Middle frontal gyrus (tissue), 1 donor: Measurements from ENCODE around the gene NRSN2.
"Not testable (repeated sequence)": the region's sequence is repeated elsewhere in the genome, so short reads cannot be mapped to it uniquely, and the experiment has no call there.

Experiments
- DNase-seq: peaks from one replicate; pipeline ENCODE4 v3.0.0-alpha.2; 2015; ENCODE audit warnings: low spot score; ENCODE audit errors: extremely low spot score

The NRSN2 gene

DNA sequence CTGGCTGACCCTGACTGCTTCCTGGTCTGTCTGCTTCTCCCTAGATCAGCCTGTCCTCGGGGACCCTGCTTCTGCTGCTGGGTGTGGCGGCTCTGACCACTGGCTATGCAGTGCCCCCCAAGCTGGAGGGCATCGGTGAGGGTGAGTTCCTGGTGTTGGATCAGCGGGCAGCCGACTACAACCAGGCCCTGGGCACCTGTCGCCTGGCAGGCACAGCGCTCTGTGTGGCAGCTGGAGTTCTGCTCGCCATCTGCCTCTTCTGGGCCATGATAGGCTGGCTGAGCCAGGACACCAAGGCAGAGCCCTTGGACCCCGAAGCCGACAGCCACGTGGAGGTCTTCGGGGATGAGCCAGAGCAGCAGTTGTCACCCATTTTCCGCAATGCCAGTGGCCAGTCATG lies 6.3 kb downstream of the NRSN2 start:
- no peak for DNase-seq

DNA sequence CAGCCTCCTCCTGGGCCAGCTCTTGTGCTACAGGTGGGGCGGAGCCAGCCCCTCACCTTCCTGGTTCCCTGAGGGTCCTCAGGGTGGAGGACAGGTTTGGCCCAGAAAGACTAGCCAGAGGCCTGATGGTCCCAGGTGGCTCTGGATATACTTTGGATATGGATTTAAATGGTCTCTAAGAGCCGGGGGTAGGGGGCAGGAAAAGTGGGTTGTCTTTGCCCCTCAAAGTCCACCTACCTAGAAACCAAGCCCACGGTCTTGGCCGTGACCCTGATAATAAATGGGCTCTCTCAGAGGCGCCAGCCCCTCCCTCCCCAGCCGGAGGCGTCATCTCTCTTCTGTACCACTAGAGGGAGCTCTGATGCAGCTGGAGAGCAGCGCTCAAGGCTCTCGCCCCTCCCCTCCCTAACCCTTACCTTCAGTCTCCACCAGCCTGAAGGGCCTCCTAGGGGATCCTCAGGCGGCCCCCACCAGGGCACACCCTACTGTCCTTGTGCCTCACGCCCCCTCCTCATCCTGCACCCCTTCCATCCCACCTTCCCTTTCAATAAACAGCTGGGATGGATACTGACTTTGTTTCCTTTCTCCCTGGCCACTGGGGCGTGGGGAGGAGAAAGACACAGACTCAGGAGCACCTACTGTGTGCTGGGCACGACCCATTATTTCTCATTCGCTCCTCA lies 7.5 kb downstream of the NRSN2 start:
- DNase-seq, result peak; percentile 61

DNA sequence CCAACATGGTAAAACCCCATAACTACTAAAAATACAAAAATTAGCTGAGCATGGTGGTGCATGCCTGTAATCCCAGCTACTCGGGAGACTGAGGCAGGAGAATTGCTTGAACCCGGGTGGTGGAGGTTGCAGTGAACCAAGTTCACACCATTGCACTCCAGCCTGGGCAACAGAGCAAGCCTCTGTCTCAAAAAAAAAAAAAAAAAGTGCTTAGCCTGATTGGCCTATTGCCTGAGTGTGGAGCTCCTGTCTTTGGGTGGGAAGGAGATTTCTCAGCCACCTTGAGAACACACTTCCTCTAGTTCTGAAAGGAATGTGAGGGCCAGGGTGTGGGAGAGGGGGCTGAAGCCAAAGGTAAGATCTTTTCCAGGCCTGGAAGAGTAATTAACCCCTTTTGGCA lies 9.2 kb downstream of the NRSN2 start:
- not testable (repeated sequence) for DNase-seq

DNA sequence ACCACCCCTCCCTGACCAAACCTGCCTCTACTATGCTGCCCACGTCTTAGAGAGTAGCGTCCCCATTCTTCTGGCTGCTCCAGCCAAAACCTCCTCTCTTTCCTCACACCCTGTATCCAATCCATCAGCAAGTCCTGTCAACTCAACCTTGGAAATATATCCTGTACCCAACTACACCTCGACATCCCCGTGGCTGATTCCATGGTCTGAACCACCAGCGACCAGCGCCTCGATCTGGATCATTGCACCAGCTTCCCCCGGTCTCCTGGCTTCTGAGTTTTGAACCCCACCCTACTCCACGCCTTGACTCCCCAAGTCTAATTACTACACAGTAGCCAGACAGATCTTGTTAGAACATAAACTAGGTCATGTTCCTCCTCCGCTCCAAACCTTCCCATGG lies 9.8 kb downstream of the NRSN2 start:
- no peak for DNase-seq

DNA sequence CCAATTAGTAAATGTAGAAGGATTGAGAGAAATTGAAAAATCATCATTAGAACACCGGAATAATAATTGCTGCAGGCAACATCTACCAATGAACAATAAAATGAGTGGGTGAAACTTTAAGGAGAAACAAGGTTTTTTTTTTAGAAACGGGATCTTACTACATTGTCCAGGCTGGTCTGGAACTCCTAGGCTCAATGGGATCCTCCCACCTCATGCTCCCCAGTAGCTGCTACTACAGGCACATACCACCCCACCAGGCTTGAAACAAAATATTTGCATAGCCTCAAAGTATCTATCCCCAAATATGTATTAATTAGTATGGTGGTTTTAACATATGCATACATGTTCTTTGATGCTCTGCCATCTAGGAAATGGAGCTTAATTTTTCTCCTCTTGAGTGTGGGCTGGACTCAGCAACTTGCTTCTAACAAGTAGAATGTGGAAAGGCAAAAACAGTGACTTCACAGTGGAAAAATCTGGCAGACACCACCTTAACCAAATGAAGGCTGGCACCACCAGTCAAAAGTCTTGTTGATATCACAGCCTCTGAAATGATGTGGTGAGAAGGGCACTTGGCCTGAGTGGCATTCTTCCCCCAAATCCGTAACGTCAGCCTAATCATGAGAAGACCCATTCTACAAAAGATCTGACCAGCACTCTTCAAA lies 12.1 kb downstream of the NRSN2 start:
- peak; percentile 24 for DNase-seq

DNA sequence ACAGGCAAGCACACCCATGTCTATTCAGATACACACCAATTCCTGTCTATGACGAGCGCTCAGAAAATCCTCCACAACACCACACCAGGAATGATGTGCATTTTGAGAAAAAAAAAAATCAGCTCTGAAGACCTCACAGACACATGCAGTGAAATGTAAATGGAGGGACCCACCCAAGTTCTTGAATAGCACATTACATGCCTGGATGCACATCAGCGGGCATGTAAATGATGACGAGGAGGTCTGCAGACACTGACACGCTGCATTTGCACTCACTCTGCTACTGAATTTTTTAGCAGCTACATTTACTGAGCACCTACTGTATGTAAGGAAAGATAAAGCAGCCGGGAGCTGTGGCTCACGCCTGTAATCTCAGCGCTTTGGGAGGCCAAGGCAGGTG lies 14.7 kb downstream of the NRSN2 start:
- DNase-seq, result no peak

DNA sequence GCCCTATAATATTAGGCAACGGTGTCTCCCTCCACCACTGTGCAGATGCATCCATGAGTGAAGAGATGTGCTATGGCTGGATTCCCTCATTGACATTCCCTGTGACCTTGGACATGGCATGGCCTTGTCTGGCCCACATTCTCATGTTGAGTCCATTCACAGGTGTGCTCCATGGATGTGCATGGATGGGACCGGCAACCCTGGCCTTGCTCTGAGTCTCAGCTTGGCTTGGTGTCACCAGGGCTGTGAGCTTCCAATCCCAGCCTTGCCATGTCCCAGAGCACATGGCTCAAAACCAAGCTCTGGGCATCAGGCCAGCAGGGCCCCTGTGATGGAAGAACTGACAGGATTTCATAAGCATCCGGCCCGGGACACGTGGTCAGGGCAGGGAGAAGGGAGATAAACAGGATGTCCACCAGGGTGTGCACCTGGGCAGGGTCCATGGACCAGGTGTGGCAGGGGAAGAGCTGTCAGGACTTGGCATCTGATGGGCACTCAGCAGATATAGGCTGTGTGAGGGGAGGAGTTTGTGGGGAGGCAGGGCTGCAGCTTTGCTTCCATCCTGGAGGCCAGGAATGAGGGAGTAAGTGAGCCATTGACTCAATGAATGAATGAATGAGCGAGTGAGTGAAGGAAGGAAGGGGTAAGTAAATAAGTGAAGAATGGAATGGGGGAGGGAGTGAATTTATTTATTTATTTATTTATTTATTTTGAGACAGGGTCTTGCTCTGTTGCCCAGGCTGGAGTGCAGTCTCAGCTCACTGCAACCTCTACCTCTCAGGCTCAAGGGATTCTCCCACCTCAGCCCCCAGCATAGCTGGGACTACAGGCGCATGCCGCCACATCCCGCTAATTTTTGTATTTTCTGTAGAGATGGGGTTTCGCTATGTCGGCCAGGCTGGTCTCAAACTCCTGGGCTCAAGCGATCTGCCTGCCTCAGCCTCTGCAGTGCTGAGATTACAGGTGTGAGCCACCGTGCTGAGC lies 15.7 kb downstream of the NRSN2 start:
- DNase-seq, result no peak

DNA sequence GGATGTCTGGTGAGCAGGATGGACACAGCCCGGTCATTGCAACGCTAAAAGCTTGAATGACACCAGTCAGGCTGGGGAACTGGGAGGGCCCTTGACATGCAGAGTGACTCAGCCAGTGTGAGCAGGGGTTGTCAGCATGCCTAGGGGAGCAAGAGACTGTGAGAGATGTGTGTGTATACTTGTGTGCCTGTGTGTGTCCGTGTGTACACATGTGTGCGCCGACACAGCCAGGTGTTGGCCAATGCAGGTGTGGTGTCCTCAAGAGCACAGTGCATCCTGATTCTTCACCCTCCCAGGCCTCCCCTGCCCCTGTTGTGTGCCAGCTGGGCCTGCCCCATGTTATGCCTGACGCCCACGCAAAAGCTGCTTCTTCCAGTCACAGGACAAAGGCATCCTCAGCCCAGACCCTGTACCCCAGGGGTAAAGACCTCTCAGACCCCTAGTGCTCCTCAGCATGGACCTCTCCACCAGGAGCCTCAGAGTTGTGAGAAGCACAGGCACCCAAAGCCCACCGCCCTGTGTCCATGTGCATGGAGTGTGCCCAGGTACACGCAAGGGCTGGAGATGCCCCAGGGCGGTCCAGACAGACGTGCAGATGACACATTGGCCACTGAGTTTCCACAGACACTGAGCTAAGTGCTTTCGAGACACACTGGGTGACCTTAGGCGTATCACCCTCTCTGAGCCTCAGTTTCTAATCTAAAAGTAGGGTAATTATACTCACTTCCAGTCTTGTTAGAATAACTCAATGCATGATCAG lies 16.6 kb downstream of the NRSN2 start:
- no peak for DNase-seq

DNA sequence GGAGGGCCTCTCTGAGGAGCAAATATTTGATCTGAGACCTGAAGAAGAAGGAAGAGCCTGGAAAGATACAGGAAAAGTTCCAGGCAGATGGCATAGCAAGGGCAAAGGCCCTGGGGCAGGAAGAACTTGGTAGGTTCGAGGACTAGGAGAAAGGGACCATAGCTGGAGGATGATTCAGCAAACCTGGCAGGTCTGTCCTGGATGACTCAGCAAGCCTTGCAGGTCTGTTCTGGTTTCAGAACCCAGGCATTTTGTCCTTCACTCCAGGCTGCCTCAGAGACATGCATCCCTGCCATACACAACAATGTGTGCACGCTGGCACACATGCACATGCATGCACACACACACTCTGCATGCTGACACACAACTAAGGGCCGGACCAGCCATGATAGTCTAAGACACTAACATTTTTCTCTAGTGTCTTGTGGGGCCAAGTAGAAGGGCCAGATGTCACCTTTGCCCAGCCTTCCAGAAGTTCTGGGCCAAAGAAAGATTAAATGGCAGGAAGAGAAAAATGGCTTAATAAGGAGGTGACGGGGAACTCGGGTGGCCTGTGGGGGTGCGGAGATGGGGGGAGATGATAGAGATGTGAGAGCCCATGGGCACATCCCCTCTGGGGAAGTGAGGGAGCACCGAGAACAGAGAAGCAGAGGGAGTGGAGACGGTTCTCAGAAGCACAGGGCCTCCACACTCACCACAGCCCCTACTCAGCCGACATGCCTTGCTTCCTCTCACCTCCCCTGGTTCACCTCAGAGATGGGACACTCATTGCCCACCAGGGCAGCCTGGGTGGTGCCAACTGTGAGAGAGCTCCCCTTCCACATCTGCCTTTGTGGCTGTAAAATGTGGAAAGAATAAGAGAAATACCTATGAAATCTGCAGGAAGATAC lies 18.2 kb downstream of the NRSN2 start:
- no peak for DNase-seq

DNA sequence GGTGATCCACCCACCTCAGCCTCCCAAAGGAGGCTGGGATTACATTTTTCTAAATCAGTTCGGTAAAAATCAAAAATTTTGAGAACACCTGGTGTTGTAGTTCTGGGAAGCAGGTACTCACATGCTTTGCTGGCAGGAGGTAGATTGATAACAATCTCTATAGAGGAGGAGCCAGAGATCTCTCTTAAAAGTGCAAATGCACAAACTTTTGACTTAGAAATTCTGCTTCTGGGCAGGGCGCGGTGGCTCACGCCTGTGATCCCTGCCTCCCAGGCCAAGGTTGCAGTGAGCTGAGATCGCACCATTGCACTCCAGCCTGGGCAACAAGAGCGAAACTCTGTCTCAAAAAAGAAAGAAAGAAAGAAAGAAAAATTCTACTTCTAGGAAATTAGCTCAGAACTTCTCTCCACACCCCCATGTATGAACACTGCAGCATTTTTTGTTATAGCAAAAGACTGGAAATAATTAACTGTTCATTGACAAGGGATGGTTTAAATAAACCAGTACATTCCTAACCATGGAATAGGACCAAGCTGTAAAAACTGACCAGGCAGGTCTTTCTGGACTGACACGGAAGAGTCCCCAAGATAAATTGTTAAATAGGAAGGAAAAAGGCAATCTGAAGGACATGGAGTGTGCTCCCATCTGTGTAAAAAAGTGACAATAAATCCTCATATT lies 19.3 kb downstream of the NRSN2 start:
- no peak for DNase-seq

DNA sequence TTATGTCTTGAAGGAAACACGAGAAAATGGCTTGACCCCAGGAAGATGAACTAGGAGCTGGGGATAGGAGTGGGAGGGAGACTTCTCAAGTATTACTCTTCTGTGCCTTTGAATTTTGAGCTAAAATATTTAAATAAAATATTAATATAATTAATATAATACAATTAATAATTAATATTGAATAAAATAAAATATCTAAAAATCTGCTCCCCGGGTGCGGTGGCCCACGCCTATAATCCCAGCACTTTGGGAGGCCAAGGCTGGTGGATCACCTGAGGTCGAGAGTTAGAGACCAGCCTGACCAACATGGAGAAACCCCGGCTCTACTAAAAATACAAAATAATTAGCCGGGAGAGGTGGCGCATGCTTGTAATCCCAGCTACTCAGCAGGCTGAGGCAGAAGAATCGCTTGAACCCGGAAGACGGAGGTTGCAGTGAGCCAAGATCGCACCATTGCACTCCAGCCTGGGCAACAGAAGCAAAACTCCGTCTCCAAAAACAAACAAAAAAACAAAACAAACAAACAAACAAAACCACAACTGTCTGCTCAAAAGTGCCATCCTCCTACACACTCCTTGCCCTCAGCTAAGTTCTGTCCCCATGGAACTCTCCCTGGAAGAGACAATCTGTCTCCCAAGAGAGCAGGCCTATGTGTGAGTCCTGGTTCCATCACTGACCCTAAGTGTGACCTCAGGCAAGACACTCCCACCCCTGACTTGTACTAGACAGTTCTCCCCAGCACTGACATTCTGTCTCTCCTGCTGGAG lies 20.0 kb downstream of the NRSN2 start:
- no peak for DNase-seq

DNA sequence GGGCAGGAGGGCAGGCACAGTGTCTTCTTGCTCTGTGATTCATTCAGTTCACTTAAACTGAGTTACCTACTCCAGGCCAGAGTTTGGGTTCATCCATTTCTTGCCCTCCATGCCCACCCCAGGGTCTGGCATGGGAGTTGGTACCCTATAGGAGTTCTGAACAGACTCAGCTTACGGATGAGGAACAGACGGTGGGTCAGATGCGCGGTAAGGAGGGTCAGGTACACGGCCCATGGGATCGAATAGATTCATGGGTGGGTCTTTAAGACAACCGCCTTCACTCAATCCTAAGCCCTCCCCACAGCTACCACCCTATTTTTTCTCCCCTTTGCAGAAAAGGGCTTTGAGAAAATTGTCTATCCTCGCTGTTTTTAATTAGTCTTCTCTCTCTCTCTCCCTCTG lies 20.6 kb downstream of the NRSN2 start:
- DNase-seq, result no peak

DNA sequence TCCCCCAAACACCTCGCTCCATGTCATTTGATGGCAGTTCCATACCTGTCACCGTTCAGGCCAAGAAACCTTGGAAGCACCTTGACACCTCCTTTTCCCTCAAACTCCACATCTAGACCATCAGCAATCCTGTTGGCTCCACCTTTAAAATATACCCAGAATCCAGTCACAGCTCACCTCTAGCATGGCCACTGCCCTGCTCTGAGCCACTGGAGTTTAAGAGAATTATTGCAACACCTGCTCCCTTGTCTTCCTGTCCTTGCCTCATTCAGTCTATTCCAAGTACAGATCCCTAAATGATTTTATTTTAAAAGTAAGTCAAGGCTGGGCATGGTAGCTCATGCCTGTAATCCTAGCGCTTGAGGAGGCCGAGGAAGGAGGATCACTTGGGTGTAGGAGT lies 22.0 kb downstream of the NRSN2 start:
- no peak for DNase-seq

DNA sequence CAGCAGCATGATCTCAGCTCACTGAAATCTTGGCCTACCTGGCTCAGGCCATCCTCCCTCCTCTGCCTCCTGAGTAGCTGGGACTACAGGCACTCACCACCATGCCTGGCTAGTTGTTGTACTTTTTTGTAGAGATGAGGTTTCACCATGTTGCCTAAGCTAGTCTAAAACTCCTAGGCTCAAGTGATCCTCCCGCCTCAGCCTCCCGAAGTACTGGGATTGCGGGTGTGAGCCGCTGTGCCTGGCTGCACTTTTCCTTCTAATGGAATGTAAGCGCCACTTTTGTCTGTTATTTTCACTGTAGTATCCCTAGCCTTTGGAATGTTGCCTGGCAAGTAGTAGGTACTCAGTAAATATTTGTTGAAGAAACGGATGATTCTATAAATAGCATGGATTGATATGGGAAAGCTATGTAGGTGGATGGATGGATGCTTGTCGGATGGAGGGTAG lies 23.3 kb downstream of the NRSN2 start:
- DNase-seq, result no peak

DNA sequence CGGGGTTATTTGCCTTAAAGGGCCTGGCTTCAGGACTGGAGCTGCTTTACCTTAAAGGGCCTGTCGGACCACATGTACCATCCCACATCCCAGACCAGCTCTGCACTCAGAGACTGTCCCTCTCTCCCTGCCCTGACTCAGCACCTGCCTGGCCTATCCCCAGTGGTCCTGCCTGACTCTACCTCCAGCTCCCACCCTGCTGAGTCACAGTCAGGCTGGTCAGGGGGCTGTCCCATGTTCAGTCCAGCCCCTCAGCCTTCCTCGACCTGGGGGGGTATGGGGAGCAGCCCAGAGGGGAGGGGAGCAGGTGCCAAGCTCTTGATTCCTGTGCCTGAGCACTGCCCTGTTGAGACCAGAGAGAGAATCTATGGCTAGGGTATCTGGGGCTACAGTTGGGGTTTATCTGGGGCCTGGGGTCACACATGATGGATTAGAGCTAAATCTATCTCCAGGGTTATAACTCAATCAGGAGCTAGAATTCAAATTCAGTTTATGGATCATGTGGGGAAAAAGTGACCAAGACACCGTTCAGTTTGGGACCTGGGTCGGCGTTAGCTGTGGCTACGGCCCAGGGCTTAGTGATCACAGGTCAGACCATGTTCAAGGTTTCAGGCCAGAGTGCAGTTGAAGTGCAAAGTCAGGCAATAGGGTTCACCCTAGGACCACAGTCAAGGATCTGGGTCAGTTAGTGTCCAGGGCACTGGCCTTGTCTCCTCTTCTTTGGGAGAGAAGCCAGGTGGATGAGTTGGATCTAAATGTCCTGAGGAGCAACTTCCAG lies 24.3 kb downstream of the NRSN2 start:
- no peak for DNase-seq

DNA sequence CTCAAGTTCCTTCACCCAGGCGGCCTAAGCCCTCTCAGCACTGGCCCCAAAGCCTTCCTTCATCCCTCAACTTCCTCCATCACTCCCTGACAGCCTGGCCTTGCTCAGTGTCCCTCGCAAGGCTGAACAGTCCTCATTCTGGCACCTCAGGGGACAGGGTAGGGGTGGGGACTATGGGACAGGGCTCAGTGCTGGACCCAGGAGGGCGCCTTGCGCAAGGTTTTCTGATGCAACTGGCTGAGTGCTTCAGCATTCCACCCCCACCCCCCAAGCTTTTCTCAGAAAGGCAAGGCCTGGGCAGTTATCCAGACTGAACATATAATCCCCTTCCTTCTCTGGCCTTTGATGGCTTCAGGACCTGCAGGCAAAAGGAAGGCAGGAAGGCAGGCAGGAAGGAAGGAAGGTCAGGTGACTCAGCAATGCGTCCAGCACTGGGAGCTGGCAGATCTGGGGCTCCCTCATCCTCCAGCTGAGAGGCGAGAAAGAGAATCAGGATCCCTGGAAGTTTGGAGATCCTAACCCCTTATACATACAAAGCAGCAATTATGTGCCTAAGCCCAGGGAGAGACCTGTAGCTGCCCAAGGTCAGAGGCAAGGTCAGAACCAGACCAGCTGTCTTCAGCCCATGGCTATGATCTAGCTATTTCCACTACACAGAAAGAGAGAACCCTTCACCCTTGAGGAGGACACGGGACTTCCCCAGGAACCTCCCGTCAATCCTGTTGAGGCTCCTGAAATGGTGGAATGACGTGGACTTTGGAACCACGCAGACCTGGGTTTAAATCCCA lies 25.0 kb downstream of the NRSN2 start:
- DNase-seq, result no peak

DNA sequence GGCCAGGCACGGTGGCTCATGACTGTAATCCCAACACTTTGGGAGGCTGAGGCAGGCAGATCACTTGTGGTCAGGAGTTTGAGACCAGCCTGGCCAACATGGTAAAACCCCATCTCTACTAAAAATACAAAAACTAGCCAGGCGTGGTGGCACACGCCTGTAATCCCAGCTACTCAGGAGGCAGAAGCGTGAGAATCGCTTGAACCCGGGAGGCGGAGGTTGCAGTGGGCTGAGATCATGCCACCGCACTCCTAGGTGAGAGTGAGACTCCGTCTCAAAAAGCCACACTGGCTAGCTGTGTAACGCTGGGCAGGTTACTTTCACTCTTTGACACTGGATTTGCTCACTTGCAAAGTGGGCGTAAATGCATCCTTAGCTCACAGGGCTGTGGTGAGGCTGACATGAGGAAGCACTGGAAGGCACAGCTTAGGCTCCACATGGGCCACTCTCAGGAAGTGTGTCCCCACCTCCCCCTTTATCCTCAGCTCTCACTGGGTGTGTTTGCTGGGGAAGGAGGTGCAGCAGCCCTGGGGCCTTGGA lies 25.7 kb downstream of the NRSN2 start:
- DNase-seq, result not testable (repeated sequence)
